GM21528 (cell line): Measurements from ENCODE around the gene LINC01488.

Experiments
- ATAC-seq: cut with Tn5 transposase; IDR thresholded peaks from one replicate; pipeline ENCODE4 v1.9.1; 2021; ENCODE audit warnings: mild to moderate bottlenecking, moderate library complexity; ENCODE audit not compliant: unreplicated experiment, low FRiP score

LINC01488 gene

GRCh38 chr11:69489746-69490365 is 8.4 kb downstream of the LINC01488 start:
- ATAC-seq = no peak

- ATAC-seq = no peak
Observed at GRCh38 chr11:69490516-69490915, 9.1 kb downstream of the LINC01488 start.

GRCh38 chr11:69491071-69492031 is 9.9 kb downstream of the LINC01488 start:
- ATAC-seq = no peak

GRCh38 chr11:69492201-69492991 is 10.9 kb downstream of the LINC01488 start:
- ATAC-seq = no peak

- no peak for ATAC-seq
Observed at GRCh38 chr11:69493931-69494821, 12.7 kb downstream of the LINC01488 start.

- ATAC-seq = no peak
Observed at GRCh38 chr11:69494851-69495250, 13.4 kb downstream of the LINC01488 start.

- ATAC-seq = no peak
Observed at GRCh38 chr11:69495441-69496201, 14.2 kb downstream of the LINC01488 start.

GRCh38 chr11:69496202-69496557 is 14.7 kb downstream of the LINC01488 start:
- no peak for ATAC-seq

GRCh38 chr11:69496631-69497220 is 15.3 kb downstream of the LINC01488 start:
- ATAC-seq = no peak

- ATAC-seq = no peak
Observed at GRCh38 chr11:69497221-69497787, 15.8 kb downstream of the LINC01488 start.

GRCh38 chr11:69498614-69499175 is 17.2 kb downstream of the LINC01488 start:
- no peak for ATAC-seq

- no peak for ATAC-seq
Observed at GRCh38 chr11:69499186-69499917, 17.9 kb downstream of the LINC01488 start.

- no peak for ATAC-seq
Observed at GRCh38 chr11:69499918-69500284, 18.4 kb downstream of the LINC01488 start.

GRCh38 chr11:69500285-69501120 is 19.0 kb downstream of the LINC01488 start:
- no peak for ATAC-seq

- ATAC-seq = no peak
Observed at GRCh38 chr11:69501121-69501489, 19.6 kb downstream of the LINC01488 start.

- ATAC-seq = no peak
Observed at GRCh38 chr11:69501891-69502860, 20.7 kb downstream of the LINC01488 start.
